H1 (cell line): ENCODE data around the gene CFAP221. TPM values are rescaled to one million over a fixed set of nuclear protein-coding genes. Genes with fewer than 3 reads are reported as not detected.

Experiments used
- GABPA ChIP-seq: IDR thresholded peaks from 2 replicates; pipeline ENCODE4 v1.6.1; 2011; ENCODE audit warnings: mild to moderate bottlenecking, low read length, moderate library complexity, borderline replicate concordance; ENCODE audit not compliant: insufficient read depth
- SP1 ChIP-seq: IDR thresholded peaks from 2 replicates; pipeline ENCODE4 v1.6.1; 2011; ENCODE audit warnings: low read depth, low read length
- polyA plus RNA-seq, 7 experiments: library from polyadenylated mRNA; depleted of rRNA in 3 of 7; stranded (reverse) in 5 of 7; unstranded in 2 of 7; fragments of >200 nt in 5 of 7; fragments of 200-250 nt in 2 of 7; gene quantifications; 1 replicate in 5 of 7; 2 replicates in 1 of 7; 4 replicates in 1 of 7; pipeline versions ENCODE4 v1.2.1 to v1.2.3, GENCODE V29; 2011 to 2013; ENCODE audit warnings: missing spikeins in 2 of 7, mixed read lengths in 2 of 7
- total RNA-seq: library from RNA; stranded (reverse); fragmentation: NEBNext Ultra II Directional; extraction: Animal tissue kit (Norgen Biotek cat#: 25700); gene quantifications from 2 replicates; pipeline ENCODE4 v1.2.1, GENCODE V29; 2021

Gene CFAP221
- total and polyA plus RNA-seq, 2 of the 8 experiments (the other 6 are each of a cell fraction or from before 2014, with no cell fraction given): 0.14 to 0.71 TPM

DNA sequence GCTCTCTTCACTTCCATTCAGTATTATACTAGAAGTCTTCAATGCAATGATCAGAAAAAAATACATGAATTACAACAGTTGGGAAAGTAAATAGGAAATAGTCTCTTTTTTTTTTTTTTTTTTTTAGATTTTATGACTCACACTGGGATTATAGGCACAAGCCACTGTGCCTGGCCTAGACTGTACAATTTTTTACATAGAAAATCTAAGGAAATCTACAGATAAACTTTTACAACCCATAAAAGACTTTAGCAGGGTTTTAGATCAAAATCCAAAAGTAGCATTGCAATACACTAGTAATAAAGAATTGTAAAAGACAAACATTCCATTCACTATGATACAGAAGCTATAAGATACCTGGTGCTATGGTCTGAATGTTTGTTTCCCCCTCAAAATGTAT is 39.0 kb downstream of the CFAP221 start (continued):
- TF ChIP-seq SP1: no peak
- no peak for TF ChIP-seq GABPA
